Panc1 (cell line): ENCODE measurements around the gene PLCB1. TPM values are rescaled to one million over a fixed set of nuclear protein-coding genes. Genes with fewer than 3 reads are reported as not detected.

ENCODE experiments used
- ATAC-seq: fragments of 200-7000 bp; cut with Tn5 transposase; 2 replicates; pipeline ENCODE4 v1.9.1; 2020; ENCODE audit warnings: mild to moderate bottlenecking, moderate library complexity
- BruUV-seq: library from RNA; stranded (reverse); fragments of 400-500 nt; replicated peaks from 2 replicates; lab custom pipeline; 2021; lab: Mats Ljungman, UMichigan
- CTCF ChIA-PET: fragments of 300-600 bp; sonication (Branson Sonifier 250); formaldehyde crosslinking; loops from one replicate; lab custom pipeline; 2022; ENCODE audit warnings: antibody characterized with exemption; lab: Charles Lee
- POLR2A ChIA-PET: fragments of 300-600 bp; sonication (Branson Sonifier 250); formaldehyde crosslinking; loops from one replicate; lab custom pipeline; 2022; ENCODE audit warnings: antibody characterized with exemption; lab: Charles Lee
- DNase-seq: peaks from one replicate; pipeline ENCODE4 v3.0.0-alpha.2; 2010; ENCODE audit warnings: low read depth, low spot score
- H3K27ac ChIP-seq: 2 replicates; pipeline ENCODE4 v1.5.1; 2011; ENCODE audit warnings: mild to moderate bottlenecking, low read length, inconsistent platforms
- H3K27me3 ChIP-seq: fragments of 200-500 bp; sonication (Bioruptor generic); 2 replicates; pipeline ENCODE4 v1.6.0; 2014; ENCODE audit warnings: low read length, inconsistent platforms; ENCODE audit not compliant: control insufficient read depth, insufficient read depth
- H3K36me3 ChIP-seq: fragments of 200-500 bp; sonication (Bioruptor generic); 2 replicates; pipeline ENCODE4 v1.5.1; 2014; ENCODE audit warnings: inconsistent platforms, mild to moderate bottlenecking, low read length, moderate library complexity; ENCODE audit not compliant: control insufficient read depth, insufficient read depth
- H3K4me1 ChIP-seq: 2 replicates; pipeline ENCODE4 v1.5.1; 2011; ENCODE audit warnings: inconsistent platforms, mild to moderate bottlenecking, low read length, moderate library complexity; ENCODE audit not compliant: control insufficient read depth, insufficient read depth
- H3K4me3 ChIP-seq, 2 experiments: 2 replicates each; pipeline ENCODE4 v1.5.1; 2011 to 2012; ENCODE audit warnings: low read depth in 2 of 2, low read length in 2 of 2, mild to moderate bottlenecking in 2 of 2, inconsistent platforms in 1 of 2, moderate library complexity in 1 of 2
- H3K9me3 ChIP-seq: fragments of 200-500 bp; sonication (Bioruptor generic); 2 replicates; pipeline ENCODE4 v1.5.1; 2014; ENCODE audit warnings: low read depth, mild to moderate bottlenecking, inconsistent platforms, low read length, moderate library complexity; ENCODE audit not compliant: control insufficient read depth, insufficient read depth
- POLR2AphosphoS5 ChIP-seq: IDR thresholded peaks from 2 replicates; pipeline ENCODE4 v1.6.1; 2012; ENCODE audit warnings: mild to moderate bottlenecking, low read depth, low read length, moderate library complexity
- SIN3A ChIP-seq: IDR thresholded peaks from 2 replicates; pipeline ENCODE4 v1.6.1; 2012; ENCODE audit warnings: low read depth, mild to moderate bottlenecking, low read length, moderate library complexity, borderline replicate concordance; ENCODE audit not compliant: insufficient read depth
- TCF7L2 ChIP-seq: IDR thresholded peaks from 2 replicates; pipeline ENCODE4 v1.6.1; 2011; ENCODE audit warnings: mild to moderate bottlenecking, low read depth, low read length, inconsistent platforms
- in situ Hi-C: cut with HindIII; loops from 2 replicates; pipeline ENCODE4 v1.10.0; 2016; ENCODE audit warnings: low sequenced_read_pairs, low pct_unique_long_range_greater_than_20kb
- intact Hi-C: fragments of 100-400 bp; cut with micrococcal nuclease; formaldehyde crosslinking; loops from one replicate; pipeline ENCODE4 v1.10.0; 2022; ENCODE audit not compliant: unreplicated experiment
- total RNA-seq: library from RNA; stranded (reverse); gene quantifications from one replicate; pipeline ENCODE4 v1.2.1, GENCODE V29; 2021; ENCODE audit not compliant: unreplicated experiment
- TF ChIP-seq, protein P1 (sequence below): fragments of 450-650 bp; IDR thresholded peaks from 2 replicates; pipeline ENCODE4 v1.5.1; 2017; ENCODE audit warnings: mild to moderate bottlenecking
- TF ChIP-seq, protein P2 (sequence below), 2 experiments: IDR thresholded peaks; 2 replicates each; pipeline ENCODE4 v1.6.1; 2011 to 2012; ENCODE audit warnings: low read depth in 2 of 2, control low read depth in 1 of 2, low read length in 1 of 2, mild to moderate bottlenecking in 1 of 2, moderate library complexity in 1 of 2; ENCODE audit not compliant: insufficient read depth in 1 of 2

PLCB1 gene
- total RNA-seq, 1 experiment from 2014 or later = 0.59 TPM

DNA sequence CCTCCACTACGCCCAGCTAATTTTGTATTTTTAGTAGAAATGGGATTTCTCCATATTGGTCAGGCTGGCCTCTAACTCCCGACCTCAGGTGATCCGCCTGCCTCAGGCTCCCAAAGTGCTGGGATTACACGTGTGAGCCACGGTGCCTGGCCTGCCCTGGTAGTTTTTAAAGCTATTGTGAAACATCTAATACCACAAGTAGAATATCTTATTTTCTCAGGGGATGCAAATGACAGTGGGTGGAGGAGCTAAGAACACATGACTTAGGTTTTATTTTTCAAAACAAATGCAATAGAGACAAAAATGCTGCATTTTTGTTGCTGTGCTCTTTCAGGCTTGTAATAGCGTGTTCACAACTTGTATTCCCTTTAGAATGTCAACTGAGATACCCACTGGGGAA, 671.9 kb downstream of the PLCB1 start:
- CTCF ChIA-PET = no interaction called here
- POLR2A ChIA-PET = no interaction called here
- H3K9me3 ChIP-seq = no peaks in the 10 kb centered on the region

DNA sequence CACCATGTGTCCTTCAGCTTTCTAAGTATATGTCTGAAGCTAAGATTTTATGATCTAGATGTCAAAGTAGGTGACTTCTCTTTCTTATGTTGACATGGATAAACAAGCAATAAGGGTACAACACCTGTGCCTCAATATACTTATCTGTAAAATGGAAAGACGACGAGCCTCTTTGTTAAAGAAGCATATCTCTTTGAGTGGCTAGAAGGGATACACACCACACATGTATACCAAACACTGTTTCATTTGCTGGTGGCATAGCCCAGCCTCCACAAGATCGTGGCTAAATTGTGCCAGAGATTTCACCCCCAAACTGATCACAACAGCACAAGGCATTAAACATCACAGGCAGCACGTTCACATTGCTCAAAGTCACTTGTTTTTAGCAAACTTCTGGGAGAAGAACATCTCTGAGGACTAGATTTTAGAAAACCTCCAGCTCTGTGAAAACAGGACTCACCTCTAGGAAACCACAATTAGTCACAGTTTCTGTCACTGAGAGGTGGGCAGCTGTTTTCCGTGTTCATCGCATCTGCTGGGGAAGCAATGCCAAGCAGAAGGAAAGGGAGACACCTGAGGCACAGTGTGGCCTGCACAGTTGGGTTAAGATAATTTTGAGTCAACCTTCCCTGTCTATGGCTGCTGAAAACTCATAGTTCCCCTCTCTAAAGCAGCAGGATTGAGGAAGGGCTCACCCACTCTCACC, 673.8 kb downstream of the PLCB1 start:
- ATAC-seq = no peak
- Histone ChIP-seq H3K27me3 (no peaks in the 10 kb centered on the region), H3K9me3 (no peaks in the 10 kb centered on the region), H3K36me3 (no peaks in the 10 kb centered on the region), H3K27ac (no peak overlapping the region), H3K4me1 (no peaks in the 10 kb centered on the region), H3K4me3 (no peak overlapping the region)
- CTCF ChIA-PET = no interaction called here
- TF ChIP-seq POLR2AphosphoS5 (no peak), TCF7L2 (no peak), SIN3A (no peak)
- TF ChIP-seq, protein P1, sequence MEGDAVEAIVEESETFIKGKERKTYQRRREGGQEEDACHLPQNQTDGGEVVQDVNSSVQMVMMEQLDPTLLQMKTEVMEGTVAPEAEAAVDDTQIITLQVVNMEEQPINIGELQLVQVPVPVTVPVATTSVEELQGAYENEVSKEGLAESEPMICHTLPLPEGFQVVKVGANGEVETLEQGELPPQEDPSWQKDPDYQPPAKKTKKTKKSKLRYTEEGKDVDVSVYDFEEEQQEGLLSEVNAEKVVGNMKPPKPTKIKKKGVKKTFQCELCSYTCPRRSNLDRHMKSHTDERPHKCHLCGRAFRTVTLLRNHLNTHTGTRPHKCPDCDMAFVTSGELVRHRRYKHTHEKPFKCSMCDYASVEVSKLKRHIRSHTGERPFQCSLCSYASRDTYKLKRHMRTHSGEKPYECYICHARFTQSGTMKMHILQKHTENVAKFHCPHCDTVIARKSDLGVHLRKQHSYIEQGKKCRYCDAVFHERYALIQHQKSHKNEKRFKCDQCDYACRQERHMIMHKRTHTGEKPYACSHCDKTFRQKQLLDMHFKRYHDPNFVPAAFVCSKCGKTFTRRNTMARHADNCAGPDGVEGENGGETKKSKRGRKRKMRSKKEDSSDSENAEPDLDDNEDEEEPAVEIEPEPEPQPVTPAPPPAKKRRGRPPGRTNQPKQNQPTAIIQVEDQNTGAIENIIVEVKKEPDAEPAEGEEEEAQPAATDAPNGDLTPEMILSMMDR = no peak
- TF ChIP-seq, protein P2, sequence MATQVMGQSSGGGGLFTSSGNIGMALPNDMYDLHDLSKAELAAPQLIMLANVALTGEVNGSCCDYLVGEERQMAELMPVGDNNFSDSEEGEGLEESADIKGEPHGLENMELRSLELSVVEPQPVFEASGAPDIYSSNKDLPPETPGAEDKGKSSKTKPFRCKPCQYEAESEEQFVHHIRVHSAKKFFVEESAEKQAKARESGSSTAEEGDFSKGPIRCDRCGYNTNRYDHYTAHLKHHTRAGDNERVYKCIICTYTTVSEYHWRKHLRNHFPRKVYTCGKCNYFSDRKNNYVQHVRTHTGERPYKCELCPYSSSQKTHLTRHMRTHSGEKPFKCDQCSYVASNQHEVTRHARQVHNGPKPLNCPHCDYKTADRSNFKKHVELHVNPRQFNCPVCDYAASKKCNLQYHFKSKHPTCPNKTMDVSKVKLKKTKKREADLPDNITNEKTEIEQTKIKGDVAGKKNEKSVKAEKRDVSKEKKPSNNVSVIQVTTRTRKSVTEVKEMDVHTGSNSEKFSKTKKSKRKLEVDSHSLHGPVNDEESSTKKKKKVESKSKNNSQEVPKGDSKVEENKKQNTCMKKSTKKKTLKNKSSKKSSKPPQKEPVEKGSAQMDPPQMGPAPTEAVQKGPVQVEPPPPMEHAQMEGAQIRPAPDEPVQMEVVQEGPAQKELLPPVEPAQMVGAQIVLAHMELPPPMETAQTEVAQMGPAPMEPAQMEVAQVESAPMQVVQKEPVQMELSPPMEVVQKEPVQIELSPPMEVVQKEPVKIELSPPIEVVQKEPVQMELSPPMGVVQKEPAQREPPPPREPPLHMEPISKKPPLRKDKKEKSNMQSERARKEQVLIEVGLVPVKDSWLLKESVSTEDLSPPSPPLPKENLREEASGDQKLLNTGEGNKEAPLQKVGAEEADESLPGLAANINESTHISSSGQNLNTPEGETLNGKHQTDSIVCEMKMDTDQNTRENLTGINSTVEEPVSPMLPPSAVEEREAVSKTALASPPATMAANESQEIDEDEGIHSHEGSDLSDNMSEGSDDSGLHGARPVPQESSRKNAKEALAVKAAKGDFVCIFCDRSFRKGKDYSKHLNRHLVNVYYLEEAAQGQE (IDR thresholded peaks at IDR 0.05; ENCODE audit: insufficient read depth in 1 of 2, low read depth in 2 of 2, low read length in 1 of 2) = no peak
- intact Hi-C loops (no loop called here), in situ Hi-C loops (no loop called here)
- no peak for DNase-seq
- POLR2A ChIA-PET = no interaction called here
- no TSS peak for BruUV-seq

More for the DNA sequence above, 671.9 kb downstream of the PLCB1 start:
- in situ Hi-C loops = no loop called here
- Histone ChIP-seq H3K4me1 (no peaks in the 10 kb centered on the region), H3K27me3 (no peaks in the 10 kb centered on the region), H3K36me3 (no peaks in the 10 kb centered on the region), H3K27ac (no peak overlapping the region), H3K4me3 (no peak overlapping the region)
- no TSS peak for BruUV-seq
- intact Hi-C loops = no loop called here
- TF ChIP-seq, protein P2 (IDR thresholded peaks at IDR 0.05; ENCODE audit: insufficient read depth in 1 of 2, low read depth in 2 of 2, low read length in 1 of 2) = no peak
- TF ChIP-seq SIN3A = no peak
- TF ChIP-seq, protein P1 = no peak
- TF ChIP-seq POLR2AphosphoS5 = no peak
- no peak for TF ChIP-seq TCF7L2
- DNase-seq = no peak
- no peak for ATAC-seq
